ENCODE measurements around the gene GMDS.

GMDS gene

DNA sequence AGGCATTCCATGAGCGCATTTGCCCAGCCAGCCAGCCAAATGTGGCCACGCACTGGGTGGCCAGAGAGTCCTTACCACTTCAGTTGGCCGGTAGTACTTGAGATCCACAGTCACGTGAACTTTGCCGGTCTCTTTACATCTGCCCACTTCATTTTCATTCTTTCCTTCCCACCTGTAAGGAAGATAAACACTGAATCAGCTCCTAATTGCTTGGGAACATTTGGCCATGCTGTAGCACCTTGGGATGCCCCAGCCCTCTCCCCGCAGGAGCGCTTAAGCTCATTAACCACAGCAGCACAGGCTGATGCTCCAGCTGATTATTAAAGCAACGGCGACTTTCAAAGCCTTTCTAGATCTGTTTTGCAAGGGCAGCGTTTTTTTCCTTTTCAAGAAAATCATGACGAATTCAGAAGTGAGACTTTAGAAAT lies 519.0 kb downstream of the GMDS start:
- in situ Hi-C loops (cut with HindIII; ENCODE audit: low sequenced_read_pairs), result no loop called here
- H3K4me3 ChIP-seq (ENCODE audit: low read depth, low read length), result no peak overlapping the region
- DNase-seq (ENCODE audit: low read depth, low spot score), result no peak
- TF ChIP-seq CTCF (IDR thresholded peaks at IDR 0.05; ENCODE audit: low read depth, low read length), result no peak

- no peak overlapping the region for H3K4me3 ChIP-seq (ENCODE audit: low read depth, low read length)
- no peak for TF ChIP-seq CTCF (IDR thresholded peaks at IDR 0.05; ENCODE audit: low read depth, low read length)
- in situ Hi-C loops (cut with HindIII; ENCODE audit: low sequenced_read_pairs), result no loop called here
- DNase-seq (ENCODE audit: low read depth, low spot score), result no peak
Observed at GRCh38 chr6:1724616-1725015, 520.8 kb downstream of the GMDS start.

DNA sequence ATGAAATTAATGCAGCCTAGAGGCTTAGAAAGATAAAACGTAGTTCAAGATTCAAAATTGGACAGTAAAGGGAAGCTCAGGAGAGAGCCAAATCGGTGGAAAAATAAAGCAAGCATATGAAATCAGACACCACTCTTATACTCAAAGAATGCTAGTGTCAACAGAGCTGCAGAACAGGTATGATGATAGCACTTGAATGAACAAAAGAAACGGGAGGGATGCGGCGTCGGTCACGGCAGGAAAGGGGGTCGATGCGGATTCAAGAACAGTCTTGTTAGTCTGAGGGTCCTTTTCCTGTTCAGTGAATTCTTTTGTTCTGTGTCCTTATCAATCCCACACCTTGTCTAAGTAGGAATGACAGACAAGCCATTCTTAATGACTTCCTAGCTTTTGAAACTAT lies 521.3 kb downstream of the GMDS start:
- no peak for TF ChIP-seq CTCF (IDR thresholded peaks at IDR 0.05; ENCODE audit: low read depth, low read length)
- H3K4me3 ChIP-seq (ENCODE audit: low read depth, low read length), result no peak overlapping the region
- DNase-seq (ENCODE audit: low read depth, low spot score), result no peak
- in situ Hi-C loops (cut with HindIII; ENCODE audit: low sequenced_read_pairs), result no loop called here

DNA sequence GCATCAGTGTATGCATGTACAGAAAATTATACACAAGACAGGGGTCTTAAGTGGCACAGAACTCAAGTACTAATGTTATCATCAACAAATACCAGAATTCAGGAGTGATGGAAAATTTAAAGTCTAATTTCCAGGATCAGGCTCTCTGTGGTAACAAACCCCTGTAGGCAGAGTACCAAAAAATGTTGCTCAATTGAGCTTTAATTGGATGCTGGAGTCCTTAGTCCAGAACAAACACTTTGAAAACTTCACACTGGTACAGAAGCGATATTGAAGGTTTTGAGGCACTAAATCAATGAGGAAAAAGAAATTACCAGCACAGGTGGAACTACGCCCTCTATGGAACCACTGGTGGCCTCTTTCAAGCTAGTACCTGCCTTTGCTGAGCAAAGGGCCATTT lies 522.6 kb downstream of the GMDS start:
- TF ChIP-seq CTCF (IDR thresholded peaks at IDR 0.05; ENCODE audit: low read depth, low read length), result no peak
- in situ Hi-C loops (cut with HindIII; ENCODE audit: low sequenced_read_pairs), result no loop called here
- DNase-seq (ENCODE audit: low read depth, low spot score), result no peak
- no peak overlapping the region for H3K4me3 ChIP-seq (ENCODE audit: low read depth, low read length)

DNA sequence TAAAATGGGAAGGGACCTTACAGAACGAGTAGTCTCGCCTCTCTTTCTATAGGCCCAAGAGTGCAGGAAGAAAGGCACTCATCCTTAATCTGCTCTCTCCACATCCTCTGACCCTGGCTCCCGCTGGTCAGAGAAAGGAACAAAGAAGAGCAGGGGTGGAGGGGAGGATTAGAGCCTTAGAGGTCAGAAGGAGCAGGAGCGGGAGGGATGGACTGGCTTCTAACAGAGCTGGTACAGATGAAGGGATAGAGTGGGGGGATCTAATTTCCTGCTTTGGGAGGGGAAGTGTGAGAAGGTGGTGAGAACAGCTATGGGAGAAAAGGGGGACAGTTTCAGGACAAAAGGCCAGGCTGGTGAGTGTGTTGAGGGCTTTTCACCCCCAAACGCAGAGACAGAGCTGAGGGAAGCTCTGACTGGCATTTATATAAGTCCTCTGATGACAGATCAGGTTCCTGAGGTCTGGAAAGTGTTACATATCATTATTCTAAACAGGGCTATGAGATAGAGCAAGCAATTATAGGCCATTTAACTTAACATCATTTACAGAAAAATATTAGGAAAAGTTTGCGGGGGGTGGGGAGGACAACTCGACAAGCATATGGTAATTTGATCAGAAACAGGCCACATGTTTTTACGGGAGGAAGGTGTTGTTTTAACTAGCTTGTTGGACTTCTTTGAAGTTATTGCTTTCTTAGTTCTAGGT lies 524.6 kb downstream of the GMDS start:
- DNase-seq (ENCODE audit: low read depth, low spot score), result no peak
- no peak for TF ChIP-seq CTCF (IDR thresholded peaks at IDR 0.05; ENCODE audit: low read depth, low read length)
- no peak overlapping the region for H3K4me3 ChIP-seq (ENCODE audit: low read depth, low read length)
- in situ Hi-C loops (cut with HindIII; ENCODE audit: low sequenced_read_pairs), result no loop called here

GRCh38 chr6:1719922-1720321 lies 525.5 kb downstream of the GMDS start:
- TF ChIP-seq CTCF (IDR thresholded peaks at IDR 0.05; ENCODE audit: low read depth, low read length), result no peak
- DNase-seq (ENCODE audit: low read depth, low spot score), result no peak
- in situ Hi-C loops (cut with HindIII; ENCODE audit: low sequenced_read_pairs), result no loop called here
- no peak overlapping the region for H3K4me3 ChIP-seq (ENCODE audit: low read depth, low read length)
